WI38 (cell line): ENCODE results near the gene PPP1R37.

Experiments used
- H3K4me3 ChIP-seq: 2 replicates; pipeline ENCODE4 v1.5.1; 2011; ENCODE audit warnings: low read depth, mild to moderate bottlenecking, control low read depth, low read length
- CTCF ChIP-seq: IDR thresholded peaks from 2 replicates; pipeline ENCODE4 v1.5.1; 2012; ENCODE audit warnings: low read depth, mild to moderate bottlenecking, control low read depth, low read length

PPP1R37 gene

GRCh38 chr19:45136507-45137178, 43.7 kb downstream of the PPP1R37 start:
- TF ChIP-seq CTCF = no peak
- H3K4me3 ChIP-seq = no peak overlapping the region

GRCh38 chr19:45137179-45137761, 44.3 kb downstream of the PPP1R37 start:
- H3K4me3 ChIP-seq = no peak overlapping the region
- no peak for TF ChIP-seq CTCF

GRCh38 chr19:45138303-45138751, 45.3 kb downstream of the PPP1R37 start:
- H3K4me3 ChIP-seq = no peak overlapping the region
- TF ChIP-seq CTCF = no peak

GRCh38 chr19:45139286-45140143, 46.5 kb downstream of the PPP1R37 start:
- H3K4me3 ChIP-seq = no peak overlapping the region
- TF ChIP-seq CTCF = no peak

GRCh38 chr19:45140144-45140503, 47.1 kb downstream of the PPP1R37 start:
- H3K4me3 ChIP-seq = no peak overlapping the region
- TF ChIP-seq CTCF = no peak

- H3K4me3 ChIP-seq = no peak overlapping the region
- no peak for TF ChIP-seq CTCF
Observed at GRCh38 chr19:45140533-45140932, 47.6 kb downstream of the PPP1R37 start.
